ENCODE data around the gene AP4S1.
"Not testable (repeated sequence)": the region's sequence is repeated elsewhere in the genome, so short reads cannot be mapped to it uniquely, and the experiment has no call there.

AP4S1 gene, protein sequence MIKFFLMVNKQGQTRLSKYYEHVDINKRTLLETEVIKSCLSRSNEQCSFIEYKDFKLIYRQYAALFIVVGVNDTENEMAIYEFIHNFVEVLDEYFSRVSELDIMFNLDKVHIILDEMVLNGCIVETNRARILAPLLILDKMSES

GRCh38 chr14:31025367-31026076, at the start of gene AP4S1:
TSS of gene AP4S1 (plus strand) at chr14:31025649. CDS start at chr14:31066197, 40,548 bp downstream.
- no peak for DNase-seq (ENCODE audit: low read depth, low spot score)

- no peak for DNase-seq (ENCODE audit: low read depth, low spot score)
Observed at GRCh38 chr14:30977752-30978151, 47.7 kb upstream of the AP4S1 start.

- not testable (repeated sequence) for DNase-seq (ENCODE audit: low read depth, low spot score)
Observed at GRCh38 chr14:30980106-30980704, 45.2 kb upstream of the AP4S1 start.

- DNase-seq (ENCODE audit: low read depth, low spot score): no peak
Observed at GRCh38 chr14:30980980-30981379, 44.5 kb upstream of the AP4S1 start.

DNA sequence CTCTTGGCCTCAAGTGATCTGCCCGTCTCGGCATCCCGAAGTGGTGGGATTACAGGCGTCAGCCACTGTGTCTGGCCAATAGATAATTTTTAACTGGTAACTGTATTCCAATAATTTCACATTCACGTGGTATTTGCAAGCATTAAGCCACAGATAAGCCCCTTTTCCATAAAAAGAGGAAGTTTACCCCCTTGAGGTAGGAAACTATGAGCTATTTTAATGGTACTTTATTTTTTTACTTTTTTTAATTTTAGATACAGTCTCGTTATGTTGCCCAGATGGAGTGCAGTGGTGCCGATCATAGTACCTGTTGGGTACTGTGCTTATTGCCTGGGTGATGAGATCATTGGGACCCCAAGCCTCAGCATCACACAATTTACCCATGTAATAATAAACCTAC, 42.9 kb upstream of the AP4S1 start:
- no peak for DNase-seq (ENCODE audit: low read depth, low spot score)

DNA sequence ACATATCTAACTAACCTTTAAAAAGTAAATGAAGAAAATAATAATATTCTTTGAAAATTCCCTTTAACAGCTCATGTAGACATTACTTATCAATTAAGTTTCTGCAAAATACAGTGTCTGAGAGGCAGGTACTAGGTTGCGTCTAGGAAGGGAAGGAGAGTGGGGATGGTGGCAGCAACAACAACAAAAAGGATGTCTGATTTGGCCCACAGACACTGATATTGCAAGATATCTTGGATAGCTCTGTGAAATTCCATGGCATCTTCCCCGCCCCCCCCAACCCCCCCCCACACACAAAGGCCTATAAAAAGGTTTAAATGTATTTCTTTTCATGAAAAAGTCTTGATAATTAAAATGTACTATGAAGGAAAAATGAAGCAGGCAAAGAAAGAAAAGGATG, 41.6 kb upstream of the AP4S1 start:
- DNase-seq (ENCODE audit: low read depth, low spot score): no peak

DNA sequence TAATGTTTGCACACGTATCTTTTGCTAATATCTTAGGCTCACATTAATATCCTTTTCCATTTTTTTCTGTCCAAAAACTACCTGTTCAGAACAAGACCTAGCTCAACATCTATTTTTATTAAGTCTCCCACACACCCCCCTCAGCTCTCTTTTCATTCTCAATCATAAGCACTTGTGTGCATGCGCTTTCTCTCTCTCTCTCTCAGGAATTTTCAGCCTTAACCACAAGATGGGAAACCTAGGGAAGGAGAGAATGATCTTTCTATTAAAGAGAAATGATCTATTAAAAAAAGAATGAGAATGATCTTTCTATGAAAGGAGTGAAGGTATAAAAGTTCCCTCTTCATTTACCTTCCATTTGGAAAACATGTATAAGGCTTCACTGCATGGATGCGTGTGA, 39.7 kb upstream of the AP4S1 start:
- DNase-seq (ENCODE audit: low read depth, low spot score): no peak

DNA sequence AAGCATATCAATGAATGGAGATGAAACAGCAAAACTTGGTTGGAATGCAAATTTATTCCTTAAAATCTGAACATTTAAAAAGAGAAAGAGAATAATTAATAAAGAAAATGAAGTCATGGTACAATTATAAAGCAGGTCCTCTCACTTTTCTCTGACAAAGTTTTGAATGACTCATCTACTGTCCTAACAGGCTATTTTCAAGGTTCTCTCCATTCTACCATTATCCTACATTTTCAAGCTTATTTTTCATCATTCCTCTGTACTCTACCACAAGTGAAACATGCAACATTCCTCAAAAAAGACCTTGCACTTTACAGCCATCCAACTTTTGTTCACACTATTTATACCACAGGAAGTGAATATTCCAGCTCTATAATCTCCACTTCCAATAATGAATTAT, 36.9 kb upstream of the AP4S1 start:
- DNase-seq (ENCODE audit: low read depth, low spot score): no peak

GRCh38 chr14:30990770-30991169, 34.7 kb upstream of the AP4S1 start:
- no peak for DNase-seq (ENCODE audit: low read depth, low spot score)

- DNase-seq (ENCODE audit: low read depth, low spot score): no peak
Observed at GRCh38 chr14:30991408-30991807, 34.0 kb upstream of the AP4S1 start.

DNA sequence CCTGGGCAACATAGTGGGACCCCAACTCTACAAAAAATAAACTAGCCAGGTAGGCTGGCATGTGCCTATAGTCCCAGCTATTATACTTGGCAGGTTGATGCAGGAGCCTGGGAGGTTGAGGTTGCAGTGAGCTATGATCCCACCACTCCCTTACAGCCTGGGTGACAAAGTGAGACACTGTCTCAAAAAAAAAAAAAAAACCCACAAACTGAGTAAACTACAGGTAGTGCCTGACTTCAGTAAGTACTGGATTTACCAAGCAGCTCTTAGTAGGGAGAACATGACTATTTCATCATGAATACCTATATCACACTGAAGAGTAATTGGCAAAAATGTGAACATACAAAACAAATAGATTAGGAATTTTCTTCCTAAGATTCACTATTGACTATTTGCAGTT, 32.4 kb upstream of the AP4S1 start:
- DNase-seq (ENCODE audit: low read depth, low spot score): no peak

- no peak for DNase-seq (ENCODE audit: low read depth, low spot score)
Observed at GRCh38 chr14:30994681-30995620, 30.5 kb upstream of the AP4S1 start.

DNA sequence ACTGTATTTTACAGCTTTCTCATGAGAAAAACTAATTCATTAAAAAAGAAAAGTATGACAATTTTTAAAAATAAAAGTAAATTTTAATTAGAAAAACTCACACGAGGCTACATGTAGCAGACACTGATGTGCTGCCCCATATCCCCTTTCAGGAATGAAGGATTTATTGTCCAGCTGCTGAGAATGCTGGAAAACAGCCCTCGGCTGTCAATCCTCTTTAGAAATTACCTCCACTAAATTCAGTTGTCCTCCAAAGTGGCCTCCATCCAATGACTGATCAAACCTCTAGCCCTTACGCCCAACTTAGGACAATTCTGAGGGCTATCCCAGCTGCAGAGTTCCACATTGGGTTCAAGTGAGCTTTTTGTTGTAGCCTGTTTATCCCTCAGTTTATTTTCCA, 29.8 kb upstream of the AP4S1 start:
- DNase-seq (ENCODE audit: low read depth, low spot score): no peak

- DNase-seq (ENCODE audit: low read depth, low spot score): no peak
Observed at GRCh38 chr14:30996892-30997659, 28.4 kb upstream of the AP4S1 start.

DNA sequence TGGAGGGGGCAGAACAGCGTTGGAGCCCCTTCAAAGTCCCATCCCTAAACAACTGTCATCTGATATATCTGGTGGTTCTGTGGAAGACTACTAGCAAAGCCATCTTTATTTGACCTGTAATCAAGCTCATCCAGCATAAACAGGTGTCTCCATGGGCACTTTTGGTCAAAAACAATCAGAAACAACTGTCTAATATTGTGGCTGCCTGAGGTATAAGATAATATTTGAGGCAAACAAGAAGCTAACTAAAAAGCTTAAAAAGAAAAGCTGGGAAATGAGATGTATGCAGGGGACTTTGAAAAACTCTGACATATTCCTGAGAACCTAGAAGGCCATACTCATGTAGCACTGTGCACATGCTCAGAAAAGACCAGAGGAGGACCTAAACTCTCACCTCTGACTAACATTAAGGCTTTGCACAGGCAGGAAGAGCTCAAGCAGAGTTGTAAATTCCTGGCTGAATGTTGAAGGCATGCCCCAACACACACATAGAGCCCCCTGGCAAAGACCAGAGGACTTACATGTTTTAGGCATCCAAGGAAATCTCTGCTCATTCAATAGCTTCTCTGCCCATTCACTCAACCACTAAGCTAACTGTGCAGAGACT, 27.2 kb upstream of the AP4S1 start:
- DNase-seq (ENCODE audit: low read depth, low spot score): no peak

GRCh38 chr14:30999038-30999773, 26.2 kb upstream of the AP4S1 start:
- DNase-seq (ENCODE audit: low read depth, low spot score): no peak

- no peak for DNase-seq (ENCODE audit: low read depth, low spot score)
Observed at GRCh38 chr14:31000629-31001338, 24.7 kb upstream of the AP4S1 start.

GRCh38 chr14:31001339-31001658, 24.1 kb upstream of the AP4S1 start:
- no peak for DNase-seq (ENCODE audit: low read depth, low spot score)

GRCh38 chr14:31003284-31003683, 22.2 kb upstream of the AP4S1 start:
- DNase-seq (ENCODE audit: low read depth, low spot score): no peak

GRCh38 chr14:31004007-31004406, 21.4 kb upstream of the AP4S1 start:
- DNase-seq (ENCODE audit: low read depth, low spot score): not testable (repeated sequence)
